Measurements from ENCODE around the gene MUC5B. TPM values are rescaled to one million over a fixed set of nuclear protein-coding genes. Genes with fewer than 3 reads are reported as not detected.

Gene MUC5B
- total and polyA plus RNA-seq, 2 of the 13 experiments (the other 11 are each of a cell fraction or from before 2014, with no cell fraction given) = 0.01 TPM; not detected in 1

DNA sequence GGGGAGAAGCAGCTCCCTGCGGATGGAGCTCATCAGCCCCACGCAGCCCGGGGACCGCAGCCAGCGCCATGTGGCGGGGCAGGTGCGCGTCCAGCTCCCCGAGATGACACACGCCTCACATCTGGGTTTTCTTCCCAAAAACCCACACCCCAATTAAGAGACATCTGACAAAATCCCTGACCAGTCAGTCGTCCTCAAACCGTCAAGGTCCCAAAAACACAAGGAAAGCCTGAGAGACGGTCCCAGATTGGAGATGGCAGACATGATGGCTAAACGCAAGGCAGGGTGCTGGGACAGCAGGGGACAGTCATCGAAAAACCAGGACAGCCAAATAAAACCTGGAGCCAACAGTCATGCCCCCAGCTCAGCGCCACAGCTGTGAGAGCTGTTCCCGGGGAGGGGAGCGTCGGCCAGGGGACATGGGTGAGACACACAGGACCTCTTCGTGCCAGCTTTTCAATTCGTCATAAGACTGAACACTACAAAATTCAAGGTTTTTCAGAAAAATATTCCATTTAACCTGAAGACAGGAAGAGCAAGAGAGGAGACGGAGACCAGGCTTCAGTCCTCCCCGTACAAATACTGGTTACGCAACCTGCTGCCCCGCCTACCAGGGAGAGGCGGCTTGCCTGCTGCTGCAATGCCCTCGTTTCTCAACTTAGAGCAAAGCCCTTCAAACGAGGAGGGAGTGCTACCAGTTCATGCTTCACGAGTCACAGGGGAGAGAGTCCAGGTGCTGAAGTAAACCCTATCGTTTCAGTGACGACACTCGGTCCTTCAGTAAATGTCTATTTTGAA lies 76.0 kb downstream of the MUC5B start (continued):
- TF ChIP-seq, protein P1, sequence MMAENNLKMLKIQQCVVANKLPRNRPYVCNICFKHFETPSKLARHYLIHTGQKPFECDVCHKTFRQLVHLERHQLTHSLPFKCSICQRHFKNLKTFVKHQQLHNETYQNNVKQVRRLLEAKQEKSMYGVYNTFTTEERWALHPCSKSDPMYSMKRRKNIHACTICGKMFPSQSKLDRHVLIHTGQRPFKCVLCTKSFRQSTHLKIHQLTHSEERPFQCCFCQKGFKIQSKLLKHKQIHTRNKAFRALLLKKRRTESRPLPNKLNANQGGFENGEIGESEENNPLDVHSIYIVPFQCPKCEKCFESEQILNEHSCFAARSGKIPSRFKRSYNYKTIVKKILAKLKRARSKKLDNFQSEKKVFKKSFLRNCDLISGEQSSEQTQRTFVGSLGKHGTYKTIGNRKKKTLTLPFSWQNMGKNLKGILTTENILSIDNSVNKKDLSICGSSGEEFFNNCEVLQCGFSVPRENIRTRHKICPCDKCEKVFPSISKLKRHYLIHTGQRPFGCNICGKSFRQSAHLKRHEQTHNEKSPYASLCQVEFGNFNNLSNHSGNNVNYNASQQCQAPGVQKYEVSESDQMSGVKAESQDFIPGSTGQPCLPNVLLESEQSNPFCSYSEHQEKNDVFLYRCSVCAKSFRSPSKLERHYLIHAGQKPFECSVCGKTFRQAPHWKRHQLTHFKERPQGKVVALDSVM (CRISPR knock-in tag; IDR thresholded peaks at IDR 0.05) = no peak
- TF ChIP-seq AGO2 (optimal IDR thresholded peaks at IDR 0.05; ENCODE audit: low read depth, low read length) = no peak
- no peak for TF ChIP-seq ZNF138 (CRISPR knock-in tag; IDR thresholded peaks at IDR 0.05; ENCODE audit: low read depth)
- TF ChIP-seq ZSCAN25 (CRISPR knock-in tag; IDR thresholded peaks at IDR 0.05) = no peak
- TF ChIP-seq GATA4 (IDR thresholded peaks at IDR 0.05; ENCODE audit: borderline replicate concordance, low read depth) = no peak
- no peak for TF ChIP-seq NAIF1 (CRISPR knock-in tag; IDR thresholded peaks at IDR 0.05; ENCODE audit: borderline replicate concordance)
- TF ChIP-seq BHLHE40 (IDR thresholded peaks at IDR 0.05; ENCODE audit: low read length) = no peak; the same call in 1 of the 2 replicates
- TF ChIP-seq TBX3 (IDR thresholded peaks at IDR 0.05; ENCODE audit: borderline replicate concordance) = no peak
- no peak for TF ChIP-seq ZNF362 (CRISPR knock-in tag; IDR thresholded peaks at IDR 0.05; ENCODE audit: borderline replicate concordance)
- no peak for TF ChIP-seq SRF (IDR thresholded peaks at IDR 0.05; ENCODE audit: low read depth, low read length)
- no peak for TF ChIP-seq ZNF816 (CRISPR knock-in tag; IDR thresholded peaks at IDR 0.05; ENCODE audit: borderline replicate concordance)
- TF ChIP-seq, protein P2, sequence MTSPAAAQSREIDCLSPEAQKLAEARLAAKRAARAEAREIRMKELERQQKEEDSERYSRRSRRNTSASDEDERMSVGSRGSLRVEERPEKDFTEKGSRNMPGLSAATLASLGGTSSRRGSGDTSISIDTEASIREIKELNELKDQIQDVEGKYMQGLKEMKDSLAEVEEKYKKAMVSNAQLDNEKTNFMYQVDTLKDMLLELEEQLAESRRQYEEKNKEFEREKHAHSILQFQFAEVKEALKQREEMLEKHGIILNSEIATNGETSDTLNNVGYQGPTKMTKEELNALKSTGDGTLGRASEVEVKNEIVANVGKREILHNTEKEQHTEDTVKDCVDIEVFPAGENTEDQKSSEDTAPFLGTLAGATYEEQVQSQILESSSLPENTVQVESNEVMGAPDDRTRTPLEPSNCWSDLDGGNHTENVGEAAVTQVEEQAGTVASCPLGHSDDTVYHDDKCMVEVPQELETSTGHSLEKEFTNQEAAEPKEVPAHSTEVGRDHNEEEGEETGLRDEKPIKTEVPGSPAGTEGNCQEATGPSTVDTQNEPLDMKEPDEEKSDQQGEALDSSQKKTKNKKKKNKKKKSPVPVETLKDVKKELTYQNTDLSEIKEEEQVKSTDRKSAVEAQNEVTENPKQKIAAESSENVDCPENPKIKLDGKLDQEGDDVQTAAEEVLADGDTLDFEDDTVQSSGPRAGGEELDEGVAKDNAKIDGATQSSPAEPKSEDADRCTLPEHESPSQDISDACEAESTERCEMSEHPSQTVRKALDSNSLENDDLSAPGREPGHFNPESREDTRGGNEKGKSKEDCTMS (CRISPR knock-in tag; conservative IDR thresholded peaks at IDR 0.05) = no peak
- TF ChIP-seq ZBTB1 (CRISPR knock-in tag; IDR thresholded peaks at IDR 0.05; ENCODE audit: borderline replicate concordance) = no peak
- peak; percentile 56; the same call in 1 of the 2 replicates for TF ChIP-seq ELF3 (CRISPR knock-in tag; IDR thresholded peaks at IDR 0.05)
- TF ChIP-seq ZNF354B (CRISPR knock-in tag; IDR thresholded peaks at IDR 0.05) = no peak
- no peak for TF ChIP-seq ZNF703 (CRISPR knock-in tag; IDR thresholded peaks at IDR 0.05; ENCODE audit: borderline replicate concordance)
- peak; percentile 66 for TF ChIP-seq FOSL2 (CRISPR knock-in tag; IDR thresholded peaks at IDR 0.05)
- TF ChIP-seq KDM3A (CRISPR knock-in tag; IDR thresholded peaks at IDR 0.05; ENCODE audit: low read depth) = peak; percentile 72; the same call in 1 of the 2 replicates
- no peak for TF ChIP-seq ZSCAN22 (CRISPR knock-in tag; IDR thresholded peaks at IDR 0.05)
- no peak for TF ChIP-seq ATAD3A (CRISPR knock-in tag; IDR thresholded peaks at IDR 0.05)
- no peak for TF ChIP-seq ATM (IDR thresholded peaks at IDR 0.05; ENCODE audit: borderline replicate concordance)
- TF ChIP-seq ZFAT (CRISPR knock-in tag; conservative IDR thresholded peaks at IDR 0.05) = no peak
- no peak for TF ChIP-seq NCOA1 (CRISPR knock-in tag; IDR thresholded peaks at IDR 0.05)
- peak; percentile 85; the same call in 1 of the 2 replicates for TF ChIP-seq KAT7 (CRISPR knock-in tag; IDR thresholded peaks at IDR 0.05; ENCODE audit: borderline replicate concordance)
- TF ChIP-seq PRPF4 (IDR thresholded peaks at IDR 0.05; ENCODE audit: low read depth, low read length, poor library complexity, severe bottlenecking) = no peak
- peak; percentile 54; the same call in 1 of the 2 replicates for TF ChIP-seq HDAC1 (CRISPR knock-in tag; IDR thresholded peaks at IDR 0.05)

All from HepG2 (cell line).